Measurements from ENCODE around the gene SMARCC2.

The SMARCC2 gene

GRCh38 chr12:56188778-56189098, 545 bp downstream of the SMARCC2 start (continued):
- TF ChIP-seq ZNF510 (tag by site-specific recombination; IDR thresholded peaks at IDR 0.05; ENCODE audit: insufficient replicate concordance) (no peak), ZNF398 (tag by site-specific recombination; IDR thresholded peaks at IDR 0.05) (no peak)

GRCh38 chr12:56188131-56188777, 1.0 kb downstream of the SMARCC2 start:
- CTCF ChIA-PET = interaction anchor here (0.5 to 6.1 kb wide), 21 partner anchors 8 to 450 kb away, joined by 3 to 86 read pairs (median 12); partner anchors contain the start of genes ANKRD52, ESYT1, PA2G4 and RNF41
- peak overlapping the region; percentile 78 for H3K27ac ChIP-seq (ENCODE audit: extremely low read depth, low read depth, low read length)
- H3K9me3 ChIP-seq (ENCODE audit: control insufficient read depth, insufficient read depth, low read depth, low read length) = no peaks in the 10 kb centered on the region
- TF ChIP-seq ZNF19 (tag by site-specific recombination; IDR thresholded peaks at IDR 0.05; ENCODE audit: low read depth) (no peak), ZBTB21 (tag by site-specific recombination; IDR thresholded peaks at IDR 0.05) (no peak), PRDM2 (tag by site-specific recombination; IDR thresholded peaks at IDR 0.05; ENCODE audit: borderline replicate concordance) (no peak), ZNF837 (tag by site-specific recombination; IDR thresholded peaks at IDR 0.05) (no peak), ZNF416 (tag by site-specific recombination; IDR thresholded peaks at IDR 0.05) (no peak), ZNF114 (tag by site-specific recombination; IDR thresholded peaks at IDR 0.05) (no peak), ZNF596 (tag by site-specific recombination; IDR thresholded peaks at IDR 0.05) (no peak), KLF8 (tag by site-specific recombination; IDR thresholded peaks at IDR 0.05) (no peak)
- H3K4me1 ChIP-seq (ENCODE audit: control insufficient read depth, insufficient read depth, low read length) = no peaks in the 10 kb centered on the region; the same call in 1 of the 2 replicates
- H3K4me3 ChIP-seq (ENCODE audit: low read depth, low read length) = peak overlapping the region; percentile 87
- peaks cover 26 to 41% of the 10 kb centered on the region in 2 experiments for H3K36me3 ChIP-seq (ENCODE audit: control insufficient read depth in 2 of 2, insufficient read depth in 1 of 2, low read length in 2 of 2)
- POLR2A ChIA-PET = interaction anchor here (0.6 to 5.3 kb wide), 11 partner anchors 11 to 84 kb away, joined by 3 to 59 read pairs (median 14); partner anchors contain the start of genes ESYT1, MYL6, PA2G4 and RNF41

- Histone ChIP-seq H3K27ac (ENCODE audit: extremely low read depth, low read depth, low read length) (no peak overlapping the region), H3K4me1 (ENCODE audit: control insufficient read depth, insufficient read depth, low read length) (no peaks in the 10 kb centered on the region; the same call in 1 of the 2 replicates), H3K4me3 (ENCODE audit: low read depth, low read length) (no peak overlapping the region), H3K9me3 (ENCODE audit: control insufficient read depth, insufficient read depth, low read depth, low read length) (no peaks in the 10 kb centered on the region), H3K36me3 (ENCODE audit: control insufficient read depth in 2 of 2, insufficient read depth in 1 of 2, low read length in 2 of 2) (peaks cover 39 to 52% of the 10 kb centered on the region in 2 experiments)
- TF ChIP-seq ZNF777 (tag by site-specific recombination; IDR thresholded peaks at IDR 0.05; ENCODE audit: borderline replicate concordance) = no peak
- POLR2A ChIA-PET = interaction anchor here (4.0 kb wide), 1 partner anchor 25 kb away, joined by 29 read pairs; no protein-coding TSS in a partner anchor
- CTCF ChIA-PET = interaction anchor here (0.6 to 6.1 kb wide), 9 partner anchors 7 to 449 kb away, joined by 3 to 86 read pairs (median 18); partner anchors contain the start of genes ANKRD52, ESYT1, RNF41 and RPL41
Measured at GRCh38 chr12:56186957-56187356, 2.3 kb downstream of the SMARCC2 start.

All from HEK293 (cell line).